ENCODE results near the gene SENP5. TPM values are rescaled to one million over a fixed set of nuclear protein-coding genes. Genes with fewer than 3 reads are reported as not detected.

SENP5 gene
- total and polyA plus RNA-seq, 9 donors = 8.6 to 41.1 (median 28.5) TPM

DNA sequence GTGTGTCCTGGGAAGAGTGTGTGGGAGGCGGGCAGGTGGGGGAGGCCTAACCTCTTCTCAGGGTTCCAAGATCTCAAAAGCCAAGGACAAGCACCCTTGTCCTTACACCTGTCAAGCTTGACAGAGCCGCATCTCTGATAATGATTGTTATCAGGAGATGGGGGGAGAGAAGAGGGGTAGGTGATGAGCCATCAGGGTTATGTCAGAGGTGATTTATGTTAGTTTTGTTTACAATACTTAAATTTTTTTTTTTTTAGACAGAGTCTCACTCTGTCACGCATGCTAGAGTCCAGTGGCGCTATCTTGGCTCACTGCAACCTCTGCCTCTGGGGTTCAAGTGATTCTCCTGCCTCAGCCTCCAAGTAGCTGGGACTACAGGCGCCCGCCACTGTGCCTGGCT, 82.0 kb downstream of the SENP5 start:
- H3K4me1 ChIP-seq (ENCODE audit: insufficient read depth) = no peaks in the 10 kb centered on the region
- intact Hi-C loops (cut with DNase I) = no loop called here

DNA sequence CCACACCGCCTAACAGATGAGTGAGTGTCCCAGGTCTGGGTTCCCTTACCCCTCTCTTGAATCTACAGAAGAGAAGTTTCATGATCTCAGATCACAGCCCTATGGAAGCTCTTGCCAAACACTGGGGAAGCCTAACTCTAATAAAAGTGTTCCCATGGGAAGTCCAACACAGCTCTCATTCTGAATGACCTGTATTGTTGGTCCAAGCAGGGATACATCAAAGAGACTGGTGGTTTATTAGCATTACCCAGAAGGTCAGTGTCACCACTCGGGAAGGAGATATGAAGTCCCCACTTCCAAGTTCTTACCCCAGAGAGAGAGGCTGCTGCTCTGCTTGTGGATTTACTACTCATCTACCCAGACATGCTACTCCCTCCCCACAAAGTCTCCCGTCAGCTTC, 83.7 kb downstream of the SENP5 start:
- TF ChIP-seq POLR2A (IDR thresholded peaks at IDR 0.05) = no peak
- TF ChIP-seq, protein P1, sequence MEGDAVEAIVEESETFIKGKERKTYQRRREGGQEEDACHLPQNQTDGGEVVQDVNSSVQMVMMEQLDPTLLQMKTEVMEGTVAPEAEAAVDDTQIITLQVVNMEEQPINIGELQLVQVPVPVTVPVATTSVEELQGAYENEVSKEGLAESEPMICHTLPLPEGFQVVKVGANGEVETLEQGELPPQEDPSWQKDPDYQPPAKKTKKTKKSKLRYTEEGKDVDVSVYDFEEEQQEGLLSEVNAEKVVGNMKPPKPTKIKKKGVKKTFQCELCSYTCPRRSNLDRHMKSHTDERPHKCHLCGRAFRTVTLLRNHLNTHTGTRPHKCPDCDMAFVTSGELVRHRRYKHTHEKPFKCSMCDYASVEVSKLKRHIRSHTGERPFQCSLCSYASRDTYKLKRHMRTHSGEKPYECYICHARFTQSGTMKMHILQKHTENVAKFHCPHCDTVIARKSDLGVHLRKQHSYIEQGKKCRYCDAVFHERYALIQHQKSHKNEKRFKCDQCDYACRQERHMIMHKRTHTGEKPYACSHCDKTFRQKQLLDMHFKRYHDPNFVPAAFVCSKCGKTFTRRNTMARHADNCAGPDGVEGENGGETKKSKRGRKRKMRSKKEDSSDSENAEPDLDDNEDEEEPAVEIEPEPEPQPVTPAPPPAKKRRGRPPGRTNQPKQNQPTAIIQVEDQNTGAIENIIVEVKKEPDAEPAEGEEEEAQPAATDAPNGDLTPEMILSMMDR (IDR thresholded peaks at IDR 0.05) = no peak
- Histone ChIP-seq H3K27ac (no peak overlapping the region), H3K27me3 (no peaks in the 10 kb centered on the region), H3K36me3 (no peaks in the 10 kb centered on the region), H3K9me3 (no peaks in the 10 kb centered on the region), H3K4me3 (no peak overlapping the region), H3K4me1 (ENCODE audit: insufficient read depth) (no peaks in the 10 kb centered on the region)
- intact Hi-C loops (cut with DNase I) = no loop called here
- 84 to 86% (median 85%) methylated on average over 3 of the region's 3 CpGs for WGBS, 3 donors
- no peak for DNase-seq

More for the DNA sequence above, 82.0 kb downstream of the SENP5 start:
- no peaks in the 10 kb centered on the region for H3K9me3 ChIP-seq
- TF ChIP-seq POLR2A (IDR thresholded peaks at IDR 0.05) (no peak), EP300 (IDR thresholded peaks at IDR 0.05) (no peak)
- TF ChIP-seq, protein P1 (IDR thresholded peaks at IDR 0.05) = no peak
- no peaks in the 10 kb centered on the region for H3K27me3 ChIP-seq
- H3K27ac ChIP-seq = no peak overlapping the region
- WGBS, 3 donors = 77 to 91% (median 85%) methylated on average over 6 of the region's 6 CpGs
- no peaks in the 10 kb centered on the region for H3K36me3 ChIP-seq
- no peak for DNase-seq
- no peak overlapping the region for H3K4me3 ChIP-seq

DNA sequence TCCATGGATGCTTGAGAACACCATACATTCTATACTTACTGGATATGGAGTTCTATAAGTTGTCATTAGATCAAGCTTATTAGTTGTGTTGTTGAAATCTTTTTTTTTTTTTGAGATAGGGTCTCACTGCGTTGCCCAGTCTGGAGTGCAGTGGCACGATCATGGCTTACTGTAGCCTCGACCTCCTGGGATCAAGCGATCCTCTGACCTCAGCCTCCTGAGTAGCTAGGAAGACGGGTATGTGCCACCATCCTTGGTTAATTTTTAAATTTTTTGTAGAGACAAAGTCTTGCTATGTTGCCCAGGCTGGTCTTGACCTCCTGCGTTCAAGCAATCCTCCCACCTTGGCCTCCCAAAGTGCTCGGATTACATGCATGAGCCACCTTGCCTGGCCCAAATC, 87.1 kb downstream of the SENP5 start:
- WGBS, 3 donors = 76 to 81% (median 79%) methylated on average over 7 of the region's 7 CpGs
- H3K27me3 ChIP-seq = no peaks in the 10 kb centered on the region
- no peaks in the 10 kb centered on the region for H3K36me3 ChIP-seq
- no peaks in the 10 kb centered on the region for H3K9me3 ChIP-seq
- no peak overlapping the region for H3K4me3 ChIP-seq
- no peak for DNase-seq
- intact Hi-C loops (cut with DNase I) = no loop called here
- H3K27ac ChIP-seq = no peak overlapping the region
- no peaks in the 10 kb centered on the region for H3K4me1 ChIP-seq (ENCODE audit: insufficient read depth)
- TF ChIP-seq, protein P1 (IDR thresholded peaks at IDR 0.05) = no peak
- TF ChIP-seq POLR2A (IDR thresholded peaks at IDR 0.05) (no peak), EP300 (IDR thresholded peaks at IDR 0.05) (no peak)

DNA sequence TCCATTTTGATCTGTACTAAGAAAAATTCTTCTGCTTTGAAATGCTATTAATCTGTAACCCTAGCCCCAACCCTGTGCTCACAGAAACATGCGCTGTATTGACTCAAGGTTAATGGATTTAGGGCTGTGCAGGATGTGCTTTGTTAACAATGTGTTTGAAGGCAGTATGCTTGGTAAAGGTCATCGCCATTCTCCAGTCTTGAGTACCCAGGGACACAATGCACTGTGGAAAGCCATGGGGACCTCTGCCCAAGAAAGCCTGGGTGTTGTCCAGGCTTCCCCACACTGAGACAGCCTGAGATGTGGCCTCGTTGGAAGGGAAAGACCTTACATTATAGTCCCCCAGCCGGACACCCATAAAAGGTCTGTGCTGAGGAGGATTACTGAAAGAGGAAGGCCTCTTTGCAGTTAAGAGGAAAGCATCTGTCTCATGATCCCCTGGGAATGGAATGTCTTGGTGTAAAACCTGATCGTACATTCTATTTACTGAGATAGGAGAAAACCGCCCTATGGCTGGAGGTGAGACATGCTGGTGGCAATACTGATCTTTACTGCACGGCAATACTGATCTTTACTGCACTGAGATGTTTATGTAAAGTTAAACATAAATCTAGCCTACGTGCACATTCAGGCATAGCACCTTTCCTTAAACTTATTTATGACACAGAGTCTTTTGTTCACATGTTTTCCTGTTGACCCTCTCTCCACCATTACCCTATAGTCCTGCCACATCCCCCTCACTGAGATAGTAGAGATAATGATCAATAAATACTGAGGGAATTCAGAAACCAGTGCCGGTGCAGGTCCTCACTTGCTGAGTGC, 94.6 kb downstream of the SENP5 start:
- intact Hi-C loops (cut with DNase I) = no loop called here
- WGBS, 3 donors = 62 to 68% (median 64%) methylated on average over 9 of the region's 9 CpGs
- Histone ChIP-seq H3K4me1 (ENCODE audit: insufficient read depth) (no peaks in the 10 kb centered on the region), H3K36me3 (no peaks in the 10 kb centered on the region), H3K9me3 (no peaks in the 10 kb centered on the region), H3K4me3 (no peak overlapping the region), H3K27me3 (peaks cover 4% of the 10 kb centered on the region), H3K27ac (no peak overlapping the region)
- TF ChIP-seq EP300 (IDR thresholded peaks at IDR 0.05) = no peak
- DNase-seq = no peak

DNA sequence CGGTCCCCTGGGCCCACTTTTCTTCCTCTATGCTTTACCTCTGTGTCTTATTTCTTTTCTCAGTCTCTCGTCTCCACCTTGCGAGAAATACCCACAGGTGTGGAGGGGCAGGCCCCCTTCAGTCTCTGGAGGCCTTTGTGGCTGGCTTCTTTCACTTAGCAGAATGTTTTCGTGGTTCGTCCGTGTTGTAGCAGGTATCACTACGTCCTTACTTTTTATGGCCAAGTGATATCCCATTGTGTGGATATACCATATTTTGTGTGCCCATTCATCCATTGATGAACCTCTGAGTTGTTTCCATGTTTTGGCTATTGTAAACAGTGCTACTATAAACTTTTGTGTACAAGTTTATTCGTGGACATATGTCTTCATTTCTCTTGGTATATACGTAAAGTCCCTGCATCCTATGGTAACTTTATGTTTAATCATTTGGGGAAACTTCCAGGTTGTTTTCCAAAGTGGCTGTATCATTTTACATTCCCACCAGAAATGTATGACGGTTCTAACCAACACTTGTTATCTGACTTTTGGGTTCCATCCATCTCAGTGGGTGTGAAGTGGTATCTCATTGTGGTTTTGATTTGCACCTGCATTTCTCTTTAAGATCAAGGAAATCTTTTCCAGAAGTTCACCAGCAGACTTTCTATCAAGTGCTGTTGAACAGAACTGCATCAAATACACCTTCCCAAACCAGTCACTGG, 95.4 kb downstream of the SENP5 start:
- Histone ChIP-seq H3K4me1 (ENCODE audit: insufficient read depth) (peaks cover 2% of the 10 kb centered on the region), H3K4me3 (no peak overlapping the region), H3K9me3 (no peaks in the 10 kb centered on the region), H3K36me3 (no peaks in the 10 kb centered on the region), H3K27ac (no peak overlapping the region), H3K27me3 (peaks cover 4% of the 10 kb centered on the region)
- TF ChIP-seq EP300 (IDR thresholded peaks at IDR 0.05) (no peak), POLR2A (IDR thresholded peaks at IDR 0.05) (no peak)
- TF ChIP-seq, protein P1 (IDR thresholded peaks at IDR 0.05) = no peak
- DNase-seq = no peak
- WGBS, 3 donors = 84 to 86% (median 85%) methylated on average over 10 of the region's 10 CpGs
- intact Hi-C loops (cut with DNase I) = no loop called here
